HL-60 (cell line): ENCODE measurements around the gene MEST.

Experiments used
- DNase-seq, 2 experiments: peaks; one replicate each; pipeline ENCODE4 v3.0.0-alpha.2; 2010 to 2020; ENCODE audit warnings: low read depth in 1 of 2, low spot score in 1 of 2
- H3K27ac ChIP-seq: fragments of 250-450 bp; sonication (Bioruptor Pico); replicated peaks from 2 replicates; pipeline ENCODE4 v1.5.1; 2020; ENCODE audit warnings: mild to moderate bottlenecking, moderate library complexity
- H3K27me3 ChIP-seq: fragments of 250-450 bp; sonication (Bioruptor Pico); 2 replicates; pipeline ENCODE4 v1.5.1; 2021; ENCODE audit warnings: mild to moderate bottlenecking, moderate library complexity; ENCODE audit not compliant: insufficient read depth, poor library complexity, severe bottlenecking
- H3K4me3 ChIP-seq: replicated peaks from 2 replicates; pipeline ENCODE4 v1.5.1; 2011; ENCODE audit warnings: mild to moderate bottlenecking, control low read depth, low read length; ENCODE audit not compliant: insufficient read depth
- CTCF ChIP-seq: IDR thresholded peaks from one replicate; pipeline ENCODE4 v1.5.1; 2011; ENCODE audit warnings: low read length, control low read depth, inconsistent platforms; ENCODE audit not compliant: insufficient read depth
- GABPA ChIP-seq: IDR thresholded peaks from 2 replicates; pipeline ENCODE4 v1.6.1; 2012; ENCODE audit warnings: low read depth
- POLR2AphosphoS5 ChIP-seq: IDR thresholded peaks from 2 replicates; pipeline ENCODE4 v1.6.1; 2012; ENCODE audit warnings: low read depth
- REST ChIP-seq: IDR thresholded peaks from 2 replicates; pipeline ENCODE4 v1.6.1; 2012; ENCODE audit warnings: low read depth; ENCODE audit not compliant: insufficient replicate concordance
- SPI1 ChIP-seq: IDR thresholded peaks from 2 replicates; pipeline ENCODE4 v1.6.1; 2012; ENCODE audit warnings: low read depth, mild to moderate bottlenecking, borderline replicate concordance

Gene MEST

GRCh38 chr7:130486114-130486953 lies 5.6 kb upstream of the MEST start:
- H3K27ac ChIP-seq, result peak overlapping the region; percentile 57
- peak overlapping the region; percentile 55 for H3K4me3 ChIP-seq
- peaks cover 2% of the 10 kb centered on the region for H3K27me3 ChIP-seq
- DNase-seq, result peak; percentile 62 to 72
- TF ChIP-seq POLR2AphosphoS5, result no peak
- TF ChIP-seq CTCF, result peak; percentile 84

GRCh38 chr7:130486954-130487436 lies 4.9 kb upstream of the MEST start:
- peak overlapping the region; percentile 55; the same call in 1 of the 2 replicates for H3K4me3 ChIP-seq
- H3K27me3 ChIP-seq, result peaks cover 2% of the 10 kb centered on the region
- DNase-seq, result no peak
- no peak for TF ChIP-seq POLR2AphosphoS5
- TF ChIP-seq CTCF, result no peak
- TF ChIP-seq GABPA, result no peak
- no peak for TF ChIP-seq SPI1
- no peak for TF ChIP-seq REST
- no peak overlapping the region; the same call in 1 of the 2 replicates for H3K27ac ChIP-seq

- H3K4me3 ChIP-seq, result no peak overlapping the region
- DNase-seq, result no peak
- TF ChIP-seq GABPA (no peak), SPI1 (no peak), REST (no peak), POLR2AphosphoS5 (no peak)
- peaks cover 2% of the 10 kb centered on the region for H3K27me3 ChIP-seq
- H3K27ac ChIP-seq, result no peak overlapping the region
Observed at GRCh38 chr7:130488392-130489139, 3.3 kb upstream of the MEST start.
